T follicular helper cell (primary cell): ENCODE results near the gene SPTSSA.
"Not testable (repeated sequence)": the region's sequence is repeated elsewhere in the genome, so short reads cannot be mapped to it uniquely, and the experiment has no call there.

Experiments used
- DNase-seq: peaks from one replicate; pipeline ENCODE4 v3.0.0-alpha.2; 2020; ENCODE audit warnings: low read depth
- total RNA-seq, 2 experiments: gene quantifications; one replicate each; lab custom pipeline; 2026; lab: John Stamatoyannopoulos, UW

SPTSSA gene, protein sequence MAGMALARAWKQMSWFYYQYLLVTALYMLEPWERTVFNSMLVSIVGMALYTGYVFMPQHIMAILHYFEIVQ
- total RNA-seq = 3.7 to 5.1 reads per million in 2 experiments

DNA sequence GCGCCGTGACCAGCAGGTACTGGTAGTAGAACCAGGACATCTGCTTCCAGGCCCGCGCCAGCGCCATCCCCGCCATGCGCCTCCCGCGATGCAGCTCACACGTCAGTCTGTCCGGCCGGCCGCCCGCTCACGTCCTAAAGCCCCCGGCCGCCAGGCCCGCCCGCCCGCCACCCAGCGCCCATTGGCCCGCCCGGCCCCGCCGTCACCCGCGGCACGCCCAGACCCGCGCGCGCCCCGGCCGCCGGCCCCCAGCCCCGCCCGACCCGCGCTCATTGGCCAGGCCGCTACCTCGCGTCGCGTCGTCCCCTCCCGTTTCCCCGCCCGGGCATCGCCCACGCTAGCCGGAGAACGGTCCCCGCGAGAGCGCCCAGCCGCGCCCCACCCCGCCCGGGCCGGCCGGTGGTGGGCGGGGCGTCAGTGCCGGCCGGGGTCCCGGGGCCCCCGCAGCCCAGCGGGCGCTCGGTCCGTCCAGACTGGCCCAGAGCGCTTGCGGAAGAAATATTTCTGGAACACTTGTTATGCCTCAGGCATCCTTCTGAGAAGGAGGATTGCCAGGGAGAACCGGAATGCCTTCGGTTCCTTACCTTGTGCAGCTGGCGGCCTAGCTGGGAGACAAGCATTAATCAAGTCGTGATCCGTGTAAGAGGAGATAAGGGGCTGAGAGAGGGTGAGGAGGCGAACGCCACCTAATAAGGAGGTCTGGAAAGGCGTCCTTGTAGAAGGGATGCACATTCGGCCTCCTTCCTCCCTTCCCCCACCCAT lies at the start of gene SPTSSA:
Gene SPTSSA (minus strand): TSS at position 109 of the 762 bp plus-strand sequence. CDS start 33 bp downstream, at position 76.
- DNase-seq = peak; percentile 77

DNA sequence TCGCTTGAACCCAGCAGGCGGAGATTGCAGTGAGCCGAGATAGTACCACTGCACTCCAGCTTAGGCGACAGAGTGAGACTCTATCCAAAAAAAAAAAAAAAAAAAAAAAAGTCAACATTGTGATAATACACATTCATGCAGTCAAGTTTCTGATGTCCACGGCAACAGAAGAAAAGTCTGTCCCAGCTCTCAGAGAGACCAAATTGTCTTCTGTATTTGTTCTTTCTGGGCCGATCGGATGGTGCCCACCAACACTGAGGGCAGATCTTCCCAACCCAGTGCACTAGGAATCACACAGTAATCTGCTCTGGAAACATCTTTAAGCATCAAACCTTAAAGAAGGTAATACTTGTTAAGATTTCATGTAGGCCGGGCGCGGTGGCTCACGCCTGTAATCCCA lies 45.8 kb upstream of the SPTSSA start:
- DNase-seq = no peak

DNA sequence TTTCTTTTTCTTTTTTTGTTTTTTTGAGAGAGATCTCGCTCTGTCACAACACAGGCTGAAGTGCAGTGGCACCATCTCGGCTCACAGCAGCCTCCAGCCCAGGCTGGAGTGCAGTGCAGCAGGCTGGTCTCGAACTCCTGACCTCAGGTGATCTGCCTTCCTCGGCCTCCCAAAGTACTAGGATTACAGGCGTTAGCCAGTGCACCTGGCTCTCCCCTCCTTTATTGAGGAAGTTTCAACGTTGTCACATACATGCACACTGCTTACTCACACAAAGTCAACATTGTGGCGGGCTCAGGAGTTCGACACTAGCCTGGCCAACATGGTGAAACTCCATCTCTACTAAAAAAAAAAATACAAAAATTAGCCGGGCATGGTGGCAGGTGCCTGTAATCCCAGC lies 45.4 kb upstream of the SPTSSA start:
- DNase-seq = no peak

DNA sequence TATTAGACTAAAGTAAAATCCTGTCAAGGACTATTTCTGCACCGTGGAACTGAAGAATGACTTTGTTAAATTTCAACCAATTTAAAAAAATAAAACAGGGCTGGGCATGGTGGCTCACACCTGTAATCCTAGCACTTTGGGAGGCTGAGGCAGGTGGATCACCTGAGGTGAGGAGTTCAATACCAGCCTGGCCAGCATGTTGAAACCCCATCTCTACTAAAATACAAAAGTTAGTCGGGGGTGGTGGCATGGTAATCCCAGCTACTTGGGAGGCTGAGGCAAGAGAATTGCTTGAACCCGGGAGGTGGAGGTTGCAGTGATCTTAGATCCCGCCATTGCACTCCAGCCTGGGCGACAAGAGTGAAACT lies 43.1 kb upstream of the SPTSSA start:
- not testable (repeated sequence) for DNase-seq

DNA sequence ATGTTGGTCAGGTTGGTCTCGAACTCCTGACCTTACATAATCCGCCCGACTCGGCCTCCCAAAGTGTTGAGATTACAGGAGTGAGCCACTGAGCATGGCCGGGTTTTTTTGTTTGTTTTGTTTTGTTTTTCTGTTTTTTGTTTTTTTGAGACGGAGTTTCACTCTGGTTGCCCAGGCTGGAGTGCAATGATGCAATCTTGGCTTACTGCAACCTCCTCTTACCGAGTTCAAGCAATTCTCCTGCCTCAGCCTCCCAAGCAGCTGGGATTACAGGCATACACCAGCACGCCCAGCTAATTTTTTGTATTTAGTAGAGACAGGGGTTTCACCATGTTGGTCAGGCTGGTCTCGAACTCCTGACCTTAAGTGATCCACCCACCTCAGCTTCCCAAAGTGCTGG lies 42.0 kb upstream of the SPTSSA start:
- DNase-seq = not testable (repeated sequence)

DNA sequence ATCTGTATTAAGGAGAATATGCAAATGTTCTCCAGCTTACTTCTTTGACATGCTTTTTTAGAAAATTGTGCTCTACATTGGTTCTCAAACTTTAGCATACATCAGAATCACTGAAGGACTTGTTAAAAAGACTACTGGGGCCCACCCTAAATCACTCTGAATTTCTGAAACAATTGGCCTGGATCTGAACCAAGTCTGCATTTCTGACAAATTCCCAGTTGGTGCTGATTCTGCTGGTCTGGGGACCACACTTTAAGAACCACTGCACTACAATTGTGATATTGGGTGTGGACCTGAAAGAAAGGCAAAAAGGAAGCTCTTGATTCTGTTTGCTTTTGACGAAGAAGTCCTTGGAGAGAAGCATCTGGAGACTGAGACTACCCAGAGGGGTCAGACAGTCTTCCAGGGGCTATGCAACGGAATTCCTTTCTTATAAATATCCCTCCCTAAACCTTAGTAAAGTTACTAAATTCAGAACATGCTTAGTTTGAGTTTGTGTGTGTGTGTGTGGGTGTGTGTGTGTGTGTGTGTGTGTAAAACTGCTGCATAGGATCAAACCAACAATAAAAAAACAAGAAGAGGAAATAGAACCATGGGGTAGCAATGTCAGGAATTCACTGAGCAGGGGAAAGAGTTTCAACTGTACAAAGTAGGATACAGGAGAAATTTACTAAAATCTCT lies 40.6 kb upstream of the SPTSSA start:
- no peak for DNase-seq

DNA sequence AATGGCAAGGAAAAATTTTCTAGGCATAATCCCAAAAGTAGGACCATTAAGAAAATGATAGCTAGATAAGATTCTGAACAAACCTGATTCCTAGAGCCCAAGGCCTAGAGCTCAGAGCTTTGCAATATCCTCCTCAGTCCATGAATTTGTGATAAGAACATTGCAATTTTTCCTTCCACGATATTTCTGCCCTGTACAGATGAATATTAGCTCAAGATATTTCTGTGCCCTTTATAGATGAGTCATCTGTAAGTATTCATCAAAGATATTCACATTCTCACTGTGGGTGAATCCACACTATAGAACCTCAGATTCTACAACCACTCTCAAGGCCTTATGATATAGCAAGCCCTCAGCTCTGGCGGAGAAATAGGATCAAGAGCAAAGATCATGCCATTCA lies 40.0 kb upstream of the SPTSSA start:
- no peak for DNase-seq

DNA sequence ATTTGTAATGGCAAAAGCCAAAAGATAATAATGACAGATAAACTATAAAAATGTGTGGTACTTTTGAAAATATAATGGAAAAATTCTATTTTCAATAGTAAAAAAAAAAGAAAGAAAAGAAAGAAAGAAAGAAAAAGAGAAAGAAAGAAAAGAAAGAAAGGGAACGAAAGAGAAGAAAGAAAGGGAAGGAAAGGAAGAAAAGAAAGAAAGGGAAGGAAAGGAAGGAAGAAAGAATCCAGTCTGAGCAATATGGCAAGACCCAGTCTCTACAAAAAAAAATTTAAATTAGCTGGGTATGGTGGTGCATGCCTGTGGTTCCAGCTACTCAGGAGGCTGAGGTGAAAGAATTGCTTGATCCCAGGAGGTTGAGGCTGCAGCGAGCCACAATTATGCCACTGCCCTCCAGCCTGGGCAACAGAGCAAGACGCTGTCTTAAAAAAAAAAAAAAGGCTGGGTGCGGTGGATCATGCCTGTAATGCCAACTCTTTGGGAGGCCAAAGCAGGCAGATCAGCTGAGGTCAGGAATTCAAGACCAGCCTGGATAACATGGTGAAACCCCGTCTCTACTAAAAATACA lies 39.1 kb upstream of the SPTSSA start:
- no peak for DNase-seq

DNA sequence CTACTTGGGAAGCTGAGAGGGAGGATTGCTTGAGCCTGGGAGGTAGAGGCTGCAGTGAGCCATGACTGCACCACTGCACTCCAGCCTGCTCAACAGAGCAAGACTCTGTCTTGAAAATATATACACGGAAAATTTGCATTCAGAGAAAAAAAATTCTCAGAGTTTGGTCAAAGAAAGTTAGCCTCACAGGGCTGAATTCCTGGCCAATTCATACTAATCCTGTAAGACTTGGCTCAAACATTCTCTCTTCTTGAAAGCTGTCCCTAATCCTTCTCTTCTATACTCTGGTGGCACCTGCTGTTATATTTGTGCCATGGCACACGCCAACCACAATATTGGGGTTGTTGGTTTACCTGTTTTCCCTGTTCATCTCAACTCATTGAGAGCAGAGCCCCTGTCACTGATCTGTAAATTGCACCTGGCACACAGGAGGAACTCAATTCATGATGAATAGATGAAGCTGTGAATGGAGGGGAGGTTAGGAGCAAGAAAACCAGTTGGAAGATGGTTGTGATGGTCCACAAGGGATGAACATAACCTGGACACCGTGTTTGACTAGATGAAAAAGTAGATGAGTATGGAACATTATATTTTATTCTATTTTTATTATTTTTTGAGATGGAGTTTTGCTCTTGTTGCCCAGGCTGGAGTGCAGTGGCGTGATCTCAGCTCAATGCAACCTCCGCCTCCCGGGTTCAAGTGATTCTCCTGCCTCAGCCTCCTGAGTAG lies 36.8 kb upstream of the SPTSSA start:
- DNase-seq = no peak

DNA sequence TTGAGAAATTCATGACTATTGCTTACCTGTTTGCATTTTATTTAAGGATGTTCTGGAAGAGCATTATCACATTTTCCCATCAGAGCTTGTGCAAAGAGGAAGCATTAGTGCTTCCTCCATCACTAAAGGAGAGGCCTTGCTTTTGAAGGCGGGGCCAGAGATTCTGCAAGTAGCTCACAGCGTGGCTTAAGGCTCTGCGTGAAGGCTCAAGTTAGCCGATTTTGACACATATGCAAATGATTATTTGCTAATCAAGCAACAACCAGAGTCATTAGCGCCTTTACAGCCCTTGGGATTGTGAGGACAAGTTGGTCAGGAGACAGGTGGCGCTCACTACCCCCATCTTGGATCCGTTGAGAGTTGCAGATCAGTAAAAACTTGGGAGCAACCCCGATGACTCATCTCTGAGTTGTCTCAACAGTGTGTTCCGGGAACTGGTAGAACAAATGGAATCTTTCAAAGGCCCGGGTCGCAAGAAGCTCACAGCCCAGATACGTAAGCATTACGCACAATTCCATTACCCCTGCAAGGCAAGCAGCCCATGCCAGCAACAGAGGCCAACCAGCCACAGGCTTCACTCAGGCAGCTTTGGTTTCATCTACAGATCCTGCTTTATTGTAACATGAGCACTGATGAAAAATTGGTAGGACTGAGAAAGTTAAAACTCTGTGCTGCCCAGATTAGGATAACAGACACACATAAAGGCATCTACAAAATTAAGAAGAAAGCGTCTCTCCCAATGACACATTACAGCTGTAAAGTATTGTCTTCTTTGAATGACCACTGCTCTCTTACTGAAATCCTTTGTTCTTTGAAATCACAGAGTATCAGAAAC lies 34.9 kb upstream of the SPTSSA start:
- DNase-seq = no peak

DNA sequence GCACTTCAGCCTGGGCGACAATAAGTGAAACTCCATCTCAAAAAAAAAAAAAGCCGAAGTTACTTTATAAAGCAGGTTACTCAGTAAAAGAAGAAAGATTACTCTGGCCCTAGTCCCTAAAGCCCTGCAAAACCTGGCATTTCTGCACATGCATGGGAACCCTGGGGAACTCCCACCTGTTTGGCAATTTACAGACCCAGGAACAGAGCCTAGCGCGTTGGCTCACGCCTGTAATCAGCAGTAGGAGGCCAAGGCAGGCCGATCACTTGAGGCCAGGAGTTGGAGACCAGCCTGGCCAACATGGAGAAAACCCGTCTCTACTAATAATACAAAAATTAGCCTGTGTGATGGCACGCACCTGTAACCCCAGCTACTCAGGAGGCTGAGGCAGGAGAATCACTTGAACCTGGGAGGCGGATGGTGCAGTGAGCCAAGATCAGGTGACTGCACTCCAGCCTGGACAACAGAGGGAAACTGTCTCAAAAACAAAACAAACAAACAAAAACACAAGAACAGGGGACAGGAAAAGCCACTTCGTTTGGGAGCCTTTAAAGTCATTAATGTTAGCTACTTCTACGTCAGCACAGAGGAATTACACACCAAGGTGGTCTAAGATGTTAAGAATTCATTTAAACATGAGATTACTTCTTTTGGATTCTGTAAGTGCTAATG lies 34.1 kb upstream of the SPTSSA start:
- DNase-seq = no peak

DNA sequence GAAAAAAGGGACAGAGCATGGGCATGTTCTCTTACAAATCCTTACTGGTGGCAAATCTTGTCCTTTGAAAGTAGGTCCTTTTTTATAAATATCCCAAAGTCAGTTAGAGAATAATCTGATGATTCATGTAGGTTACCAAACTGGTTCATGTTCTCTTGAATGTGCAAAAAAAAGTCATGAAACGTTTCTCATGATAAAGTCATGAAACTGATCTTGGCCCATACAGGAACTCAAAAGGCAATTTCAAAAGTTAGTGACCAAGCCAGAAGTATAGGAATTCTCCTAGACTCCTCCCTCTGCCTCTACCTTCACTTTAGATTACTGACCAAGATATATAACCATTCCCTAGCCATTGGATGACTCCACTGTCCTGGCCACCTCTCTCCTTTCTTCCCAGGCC lies 27.3 kb upstream of the SPTSSA start:
- DNase-seq = no peak

DNA sequence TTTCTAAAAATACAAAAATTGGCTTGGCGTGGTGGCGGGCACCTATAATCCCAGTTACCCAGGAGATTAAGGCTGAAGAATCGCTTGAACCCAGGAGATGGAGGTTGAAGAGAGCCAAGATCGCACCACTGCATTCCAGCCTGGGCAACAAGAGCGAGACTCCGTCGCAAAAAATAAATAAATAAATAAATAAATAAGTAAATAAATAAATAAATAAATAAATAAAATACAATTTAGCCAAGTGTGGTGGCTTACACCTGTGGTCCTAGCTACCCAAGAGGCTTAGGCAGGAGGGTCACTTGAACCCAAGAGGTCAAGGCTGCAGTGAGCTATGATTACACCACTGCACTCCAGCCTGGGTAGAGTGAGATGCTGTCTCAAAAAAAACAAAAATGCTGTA lies 26.5 kb upstream of the SPTSSA start:
- no peak for DNase-seq

DNA sequence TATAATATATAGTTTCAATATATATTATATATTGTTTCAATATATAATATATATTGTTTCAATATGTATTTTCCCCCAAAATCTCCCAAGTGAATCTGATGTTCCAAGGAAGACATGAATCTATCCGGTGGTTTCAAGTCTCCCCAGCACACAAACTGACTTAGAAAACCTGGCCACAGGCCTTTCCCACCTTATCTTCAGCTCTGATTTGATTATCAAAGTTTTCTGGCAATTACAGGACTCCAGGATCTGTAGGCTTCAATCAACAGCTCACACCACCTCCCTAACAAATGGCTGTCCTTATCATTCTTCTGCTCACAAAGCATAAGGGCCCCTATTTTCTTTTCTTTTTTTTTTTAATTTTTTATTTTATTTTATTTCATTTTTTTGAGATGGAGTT lies 22.7 kb upstream of the SPTSSA start:
- DNase-seq = no peak

DNA sequence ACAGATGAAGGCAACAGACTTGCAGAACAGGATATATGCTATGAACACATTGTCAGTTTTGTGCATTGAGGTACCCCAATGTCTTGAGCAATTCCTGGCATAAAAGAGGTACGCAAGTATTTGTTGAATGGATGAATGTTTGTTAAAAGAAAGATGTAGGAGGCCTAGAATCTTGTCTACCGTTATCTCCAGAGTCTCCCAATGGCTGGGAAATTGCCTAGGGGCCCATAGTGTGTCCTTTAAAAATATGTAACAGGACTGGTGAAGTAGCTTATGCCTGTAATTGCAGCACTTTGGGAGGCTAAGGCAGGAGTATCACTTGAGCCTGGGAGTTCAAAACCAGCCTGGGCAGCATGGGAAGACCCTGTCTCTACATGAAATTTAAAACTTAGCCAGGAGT lies 20.4 kb upstream of the SPTSSA start:
- DNase-seq = no peak

DNA sequence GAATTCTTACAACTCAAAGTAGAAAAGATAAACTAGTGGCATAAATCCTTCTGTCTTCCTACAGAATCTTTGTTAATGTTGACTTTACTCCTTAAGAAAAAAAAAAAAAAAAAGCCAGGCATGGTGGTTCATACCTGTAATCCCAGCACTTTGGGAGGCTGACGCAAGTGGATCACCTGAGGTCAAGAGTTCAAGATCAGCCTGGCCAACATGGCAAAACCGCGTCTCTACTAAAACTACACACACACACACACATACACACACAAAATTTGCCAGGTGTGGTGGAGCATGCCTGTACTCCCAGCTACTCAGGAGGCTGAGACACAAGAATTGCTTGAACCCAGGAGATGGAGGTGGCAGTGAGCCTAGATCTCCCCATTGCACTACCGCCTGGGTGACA lies 17.7 kb upstream of the SPTSSA start:
- no peak for DNase-seq

DNA sequence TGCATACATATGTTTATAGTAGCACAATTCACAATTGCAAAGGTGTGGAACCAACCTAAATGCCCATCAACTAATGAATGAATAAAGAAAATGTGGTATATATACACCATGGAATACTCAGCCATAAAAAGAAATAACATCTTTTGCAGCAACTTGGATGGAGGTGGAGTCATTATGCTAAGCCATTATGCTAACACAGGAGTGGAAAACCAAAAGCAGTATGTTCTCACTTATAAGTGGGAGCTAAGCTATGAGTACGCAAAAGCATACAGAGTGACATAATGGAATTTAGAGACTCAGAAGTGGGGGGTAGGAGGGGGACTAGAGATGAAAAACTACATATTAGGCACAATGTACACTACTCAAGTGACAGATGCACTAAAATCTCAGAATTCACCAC lies 16.2 kb upstream of the SPTSSA start:
- DNase-seq = no peak

DNA sequence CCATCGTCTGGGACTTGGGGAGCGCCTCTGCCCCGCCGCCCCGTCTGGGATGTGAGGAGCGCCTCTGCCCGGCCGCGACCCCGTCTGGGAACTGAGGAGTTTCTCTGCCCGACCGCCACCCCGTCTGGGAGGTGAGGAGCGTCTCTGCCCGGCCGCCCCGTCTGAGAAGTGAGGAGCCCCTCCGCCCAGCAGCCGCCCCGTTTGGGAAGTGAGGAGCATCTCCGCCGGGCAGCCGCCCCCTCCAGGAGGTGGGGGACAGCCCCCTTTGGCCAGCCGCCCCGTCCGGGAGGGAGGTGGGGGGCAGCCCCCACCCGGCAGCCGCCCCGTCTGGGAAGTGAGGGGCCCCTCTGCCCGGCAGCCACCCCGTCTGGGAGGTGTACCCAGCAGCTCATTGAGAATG lies 14.0 kb upstream of the SPTSSA start:
- not testable (repeated sequence) for DNase-seq

DNA sequence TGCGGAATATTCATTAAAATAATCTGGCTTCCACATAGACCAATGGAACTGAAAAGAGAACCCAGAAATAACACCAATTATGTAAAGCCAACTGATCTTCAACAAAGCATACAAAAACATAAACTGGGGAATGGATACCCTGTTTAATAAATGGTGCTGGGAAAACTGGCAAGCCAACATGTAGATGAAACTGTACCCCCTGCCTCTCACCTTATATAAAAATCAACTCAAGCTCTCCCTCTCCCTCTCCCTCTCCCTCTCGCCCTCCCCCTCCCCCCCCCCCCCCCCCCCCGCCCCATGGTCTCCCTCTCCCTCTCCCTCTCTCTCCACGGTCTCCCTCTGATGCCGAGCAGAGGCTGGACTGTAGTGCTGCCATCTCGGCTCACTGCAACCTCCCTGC lies 13.1 kb upstream of the SPTSSA start:
- no peak for DNase-seq

DNA sequence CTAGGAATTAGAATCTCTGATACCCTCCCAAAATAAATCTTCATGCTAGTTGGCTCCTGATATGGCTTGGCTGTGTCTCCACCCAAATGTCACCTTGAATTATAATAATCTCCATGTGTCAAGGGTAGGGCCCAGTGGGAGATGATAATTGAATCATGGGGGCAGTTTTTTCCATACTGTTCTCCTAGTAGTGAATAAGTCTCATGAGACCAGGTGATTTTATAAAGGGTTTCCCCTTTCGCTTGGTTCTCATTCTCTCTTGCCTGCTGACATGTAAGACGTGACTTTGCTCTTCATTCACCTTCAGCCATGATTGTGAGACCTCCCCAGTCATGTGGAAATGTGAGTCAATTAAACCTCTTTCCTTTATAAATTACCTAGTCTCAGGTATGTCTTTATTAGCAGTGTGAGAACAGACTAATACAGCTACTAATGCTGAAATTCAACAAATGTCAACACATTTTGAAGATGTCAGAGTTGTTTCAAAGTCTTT lies 12.2 kb upstream of the SPTSSA start:
- no peak for DNase-seq
